OCI-LY1 (cell line): Measurements from ENCODE around the gene PRKAR1A.

Experiments used
- EZH2 ChIP-seq: fragments of 200-600 bp; sonication (generic), shearing (Covaris generic); IDR thresholded peaks from 2 replicates; pipeline ENCODE4 v1.8.0; 2017; ENCODE audit warnings: borderline replicate concordance, mixed run types, mild to moderate bottlenecking, antibody characterized with exemption, low read length, moderate library complexity, mixed read lengths
- TF ChIP-seq, protein P1 (sequence below): fragments of 200-600 bp; sonication (generic), shearing (Covaris generic); IDR thresholded peaks from 2 replicates; pipeline ENCODE4 v1.5.1; 2017; ENCODE audit warnings: mild to moderate bottlenecking, antibody characterized with exemption, low read length, moderate library complexity, mixed read lengths

- TF ChIP-seq, protein P1, sequence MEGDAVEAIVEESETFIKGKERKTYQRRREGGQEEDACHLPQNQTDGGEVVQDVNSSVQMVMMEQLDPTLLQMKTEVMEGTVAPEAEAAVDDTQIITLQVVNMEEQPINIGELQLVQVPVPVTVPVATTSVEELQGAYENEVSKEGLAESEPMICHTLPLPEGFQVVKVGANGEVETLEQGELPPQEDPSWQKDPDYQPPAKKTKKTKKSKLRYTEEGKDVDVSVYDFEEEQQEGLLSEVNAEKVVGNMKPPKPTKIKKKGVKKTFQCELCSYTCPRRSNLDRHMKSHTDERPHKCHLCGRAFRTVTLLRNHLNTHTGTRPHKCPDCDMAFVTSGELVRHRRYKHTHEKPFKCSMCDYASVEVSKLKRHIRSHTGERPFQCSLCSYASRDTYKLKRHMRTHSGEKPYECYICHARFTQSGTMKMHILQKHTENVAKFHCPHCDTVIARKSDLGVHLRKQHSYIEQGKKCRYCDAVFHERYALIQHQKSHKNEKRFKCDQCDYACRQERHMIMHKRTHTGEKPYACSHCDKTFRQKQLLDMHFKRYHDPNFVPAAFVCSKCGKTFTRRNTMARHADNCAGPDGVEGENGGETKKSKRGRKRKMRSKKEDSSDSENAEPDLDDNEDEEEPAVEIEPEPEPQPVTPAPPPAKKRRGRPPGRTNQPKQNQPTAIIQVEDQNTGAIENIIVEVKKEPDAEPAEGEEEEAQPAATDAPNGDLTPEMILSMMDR, result no peak
- TF ChIP-seq EZH2, result no peak
These were observed 54.8 kb downstream of the PRKAR1A start for GRCh38 chr17:68567035-68567434.
